Pancreas (tissue), 10 donors: Measurements from ENCODE around the gene SIMC1. TPM values are rescaled to one million over a fixed set of nuclear protein-coding genes. Genes with fewer than 3 reads are reported as not detected.

Experiments used
- ATAC-seq, 4 donors: fragments of 200-7000 bp; cut with Tn5 transposase; one replicate each; pipeline versions ENCODE4 v1.8.0 to v1.9.1; 2020; ENCODE audit warnings: mild to moderate bottlenecking in 4 of 4, moderate library complexity in 4 of 4
- DNase-seq, 6 donors: peaks; one replicate each; pipeline ENCODE4 v3.0.0-alpha.2; 2020
- FAIRE-seq: peaks from 2 replicates; lab custom pipeline; 2012; peaks lifted over from hg19 to GRCh38; lab: Jason Lieb, UNC
- H3K27ac ChIP-seq, 4 donors: fragments of 200-600 bp; sonication (generic); 1 replicate in 3 of 4; 2 replicates in 1 of 4; pipeline versions ENCODE4 v1.5.0 to v1.8.0; 2020
- H3K27me3 ChIP-seq, 4 donors: fragments of 200-600 bp; one replicate each; pipeline ENCODE4 v1.8.0; 2021
- H3K36me3 ChIP-seq, 3 donors: fragments of 200-600 bp; sonication (generic) in 1 of 3; one replicate each; pipeline versions ENCODE4 v1.5.0 to v1.8.0; 2020 to 2021
- H3K4me1 ChIP-seq, 3 donors: fragments of 200-600 bp; one replicate each; pipeline ENCODE4 v1.8.0; 2021
- H3K4me3 ChIP-seq, 4 donors: fragments of 200-600 bp; sonication (generic) in 2 of 4; one replicate each; pipeline versions ENCODE4 v1.5.0 to v1.8.0; 2020 to 2021
- H3K9me3 ChIP-seq, 4 donors: fragments of 200-600 bp; one replicate each; pipeline ENCODE4 v1.8.0; 2021
- WGBS, 2 donors: extraction: QIAGEN DNeasy Blood & Tissue Kit; methylation state at CpG; one replicate each; pipeline ENCODE4 v1.1.7; 2013; 5-methylcytosine and 5-hydroxymethylcytosine counted together
- intact Hi-C, 3 donors: fragments of 100-400 bp; cut with DNase I; formaldehyde crosslinking; loops; one replicate each; pipeline versions ENCODE4 v1.11.1 to v1.14.2; 2022
- polyA plus RNA-seq, 2 donors: library from polyadenylated mRNA; stranded (reverse); fragments of 200-250 nt; gene quantifications; one replicate each; pipeline ENCODE4 v1.2.3, GENCODE V29; 2013
- total RNA-seq, 6 donors: library from RNA; stranded (reverse); fragmentation: NEBNext Ultra II Directional in 4 of 6; extraction: Animal tissue kit (Norgen Biotek cat#: 25700) in 4 of 6; gene quantifications; one replicate each; pipeline versions ENCODE4 v1.2.1 to v1.2.4, GENCODE V29; 2021 to 2023
- TF ChIP-seq, protein P1 (sequence below), 4 donors: fragments of 200-600 bp; sonication (generic) in 3 of 4; IDR thresholded peaks; one replicate each; pipeline versions ENCODE4 v1.5.0 to v1.8.0; 2021; ENCODE audit warnings: antibody characterized with exemption in 4 of 4
- donor health status: healthy with polysubstance abuse.
- donor health status: DM: no; HTN: no; CAD: no; lungs with moderate emphysema.
- donor health status: DM: no; HTN: no; CAD: no.
- donor health status: control.
- donor health status: control.
- donor health status: Bipolar disorder and iron deficiency.
- donor health status: DM: yes; HTN: yes; CAD: no.
- donor health status: DM: no; HTN: no; CAD: no.
- donor health status: DM: no; HTN: no; CAD: no.
- donor health status: DM: yes; HTN: yes; CAD: no.

SIMC1 gene
- total and polyA plus RNA-seq, 8 donors = 5.3 to 15.3 (median 8.5) TPM

GRCh38 chr5:176369934-176370711 lies 131.9 kb downstream of the SIMC1 start:
- DNase-seq (no peak), FAIRE-seq (no peak), ATAC-seq (no peak)
- WGBS, 2 donors = 78 to 80% methylated on average over 8 of the region's 8 CpGs
- Histone ChIP-seq H3K36me3 (no peaks in the 10 kb centered on the region), H3K4me1 (no peaks in the 10 kb centered on the region), H3K27ac (no peak overlapping the region), H3K27me3 (no peaks in the 10 kb centered on the region), H3K4me3 (no peak overlapping the region), H3K9me3 (no peaks in the 10 kb centered on the region)
- intact Hi-C loops = no loop called here
- TF ChIP-seq, protein P1, sequence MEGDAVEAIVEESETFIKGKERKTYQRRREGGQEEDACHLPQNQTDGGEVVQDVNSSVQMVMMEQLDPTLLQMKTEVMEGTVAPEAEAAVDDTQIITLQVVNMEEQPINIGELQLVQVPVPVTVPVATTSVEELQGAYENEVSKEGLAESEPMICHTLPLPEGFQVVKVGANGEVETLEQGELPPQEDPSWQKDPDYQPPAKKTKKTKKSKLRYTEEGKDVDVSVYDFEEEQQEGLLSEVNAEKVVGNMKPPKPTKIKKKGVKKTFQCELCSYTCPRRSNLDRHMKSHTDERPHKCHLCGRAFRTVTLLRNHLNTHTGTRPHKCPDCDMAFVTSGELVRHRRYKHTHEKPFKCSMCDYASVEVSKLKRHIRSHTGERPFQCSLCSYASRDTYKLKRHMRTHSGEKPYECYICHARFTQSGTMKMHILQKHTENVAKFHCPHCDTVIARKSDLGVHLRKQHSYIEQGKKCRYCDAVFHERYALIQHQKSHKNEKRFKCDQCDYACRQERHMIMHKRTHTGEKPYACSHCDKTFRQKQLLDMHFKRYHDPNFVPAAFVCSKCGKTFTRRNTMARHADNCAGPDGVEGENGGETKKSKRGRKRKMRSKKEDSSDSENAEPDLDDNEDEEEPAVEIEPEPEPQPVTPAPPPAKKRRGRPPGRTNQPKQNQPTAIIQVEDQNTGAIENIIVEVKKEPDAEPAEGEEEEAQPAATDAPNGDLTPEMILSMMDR (IDR thresholded peaks at IDR 0.05) = no peak

- FAIRE-seq (no peak), DNase-seq (no peak), ATAC-seq (peak in 3 of 4 donors; percentile 37 to 84 (median 63))
- Histone ChIP-seq H3K4me3 (no peak overlapping the region), H3K4me1 (no peaks in the 10 kb centered on the region), H3K9me3 (no peaks in the 10 kb centered on the region), H3K36me3 (no peaks in the 10 kb centered on the region), H3K27me3 (no peaks in the 10 kb centered on the region), H3K27ac (no peak overlapping the region)
- WGBS, 2 donors = 85 to 94% methylated on average over 13 of the region's 13 CpGs
- intact Hi-C loops = no loop called here
- TF ChIP-seq, protein P1 (IDR thresholded peaks at IDR 0.05) = no peak
Measured at GRCh38 chr5:176371621-176372539, 133.7 kb downstream of the SIMC1 start.

- intact Hi-C loops = no loop called here
- Histone ChIP-seq H3K36me3 (no peaks in the 10 kb centered on the region), H3K4me1 (no peaks in the 10 kb centered on the region), H3K27me3 (no peaks in the 10 kb centered on the region), H3K4me3 (no peak overlapping the region), H3K27ac (no peak overlapping the region), H3K9me3 (no peaks in the 10 kb centered on the region)
- ATAC-seq (peak in 1 of 4 donors; percentile 24), FAIRE-seq (no peak), DNase-seq (no peak)
- TF ChIP-seq, protein P1 (IDR thresholded peaks at IDR 0.05) = no peak
- 73 to 83% methylated on average over 7 of the region's 7 CpGs for WGBS, 2 donors
Measured at GRCh38 chr5:176373100-176373818, 135.0 kb downstream of the SIMC1 start.

- intact Hi-C loops = no loop called here
- no peak for FAIRE-seq
- no peaks in the 10 kb centered on the region for H3K9me3 ChIP-seq
- no peaks in the 10 kb centered on the region for H3K27me3 ChIP-seq
- no peak for DNase-seq
- no peak overlapping the region for H3K4me3 ChIP-seq
- 69 to 80% methylated on average over 3 of the region's 3 CpGs for WGBS, 2 donors
- peaks cover 0 to 21% (median 14%) of the 10 kb centered on the region in 3 donors for H3K36me3 ChIP-seq
- no peaks in the 10 kb centered on the region for H3K4me1 ChIP-seq
- ATAC-seq = no peak
- no peak overlapping the region for H3K27ac ChIP-seq
- TF ChIP-seq, protein P1 (IDR thresholded peaks at IDR 0.05) = no peak
Measured at GRCh38 chr5:176379881-176380280, 141.7 kb downstream of the SIMC1 start.
